Globus pallidus (tissue), 1 donor: ENCODE measurements around the gene IRGC.
"Not testable (repeated sequence)": the region's sequence is repeated elsewhere in the genome, so short reads cannot be mapped to it uniquely, and the experiment has no call there.

ENCODE experiments used
- DNase-seq: peaks from one replicate; pipeline ENCODE4 v3.0.0-alpha.2; 2015; ENCODE audit warnings: low spot score

The IRGC gene, protein sequence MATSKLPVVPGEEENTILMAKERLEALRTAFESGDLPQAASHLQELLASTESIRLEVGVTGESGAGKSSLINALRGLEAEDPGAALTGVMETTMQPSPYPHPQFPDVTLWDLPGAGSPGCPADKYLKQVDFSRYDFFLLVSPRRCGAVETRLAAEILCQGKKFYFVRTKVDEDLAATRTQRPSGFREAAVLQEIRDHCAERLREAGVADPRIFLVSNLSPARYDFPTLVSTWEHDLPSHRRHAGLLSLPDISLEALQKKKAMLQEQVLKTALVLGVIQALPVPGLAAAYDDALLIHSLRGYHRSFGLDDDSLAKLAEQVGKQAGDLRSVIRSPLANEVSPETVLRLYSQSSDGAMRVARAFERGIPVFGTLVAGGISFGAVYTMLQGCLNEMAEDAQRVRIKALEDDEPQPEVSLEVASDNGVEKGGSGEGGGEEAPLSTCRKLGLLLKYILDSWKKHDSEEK

DNA sequence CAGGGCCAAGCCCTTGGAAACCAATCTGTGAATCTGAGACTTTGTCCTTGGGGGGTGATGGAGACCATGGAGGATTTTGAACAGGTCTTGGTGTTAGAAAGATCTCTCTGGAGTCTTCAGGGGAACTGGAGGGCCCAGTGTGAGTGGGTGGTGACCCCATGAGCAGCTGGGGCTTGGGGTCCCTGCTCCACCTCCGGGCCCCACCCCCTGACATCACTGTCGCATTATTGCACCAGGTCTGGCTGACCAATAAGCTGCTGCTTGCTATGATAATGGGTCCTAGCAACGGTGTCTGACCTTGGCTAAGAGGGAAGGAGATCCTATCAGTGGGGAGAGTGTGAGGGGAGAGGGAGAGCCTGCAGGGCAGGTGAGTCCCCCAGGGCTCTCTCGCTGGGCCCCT lies at the start of gene IRGC:
Gene IRGC (plus strand): TSS at position 301 of the 400 bp plus-strand sequence. CDS start 2,483 bp downstream, outside the sequence.
- no peak for DNase-seq

DNA sequence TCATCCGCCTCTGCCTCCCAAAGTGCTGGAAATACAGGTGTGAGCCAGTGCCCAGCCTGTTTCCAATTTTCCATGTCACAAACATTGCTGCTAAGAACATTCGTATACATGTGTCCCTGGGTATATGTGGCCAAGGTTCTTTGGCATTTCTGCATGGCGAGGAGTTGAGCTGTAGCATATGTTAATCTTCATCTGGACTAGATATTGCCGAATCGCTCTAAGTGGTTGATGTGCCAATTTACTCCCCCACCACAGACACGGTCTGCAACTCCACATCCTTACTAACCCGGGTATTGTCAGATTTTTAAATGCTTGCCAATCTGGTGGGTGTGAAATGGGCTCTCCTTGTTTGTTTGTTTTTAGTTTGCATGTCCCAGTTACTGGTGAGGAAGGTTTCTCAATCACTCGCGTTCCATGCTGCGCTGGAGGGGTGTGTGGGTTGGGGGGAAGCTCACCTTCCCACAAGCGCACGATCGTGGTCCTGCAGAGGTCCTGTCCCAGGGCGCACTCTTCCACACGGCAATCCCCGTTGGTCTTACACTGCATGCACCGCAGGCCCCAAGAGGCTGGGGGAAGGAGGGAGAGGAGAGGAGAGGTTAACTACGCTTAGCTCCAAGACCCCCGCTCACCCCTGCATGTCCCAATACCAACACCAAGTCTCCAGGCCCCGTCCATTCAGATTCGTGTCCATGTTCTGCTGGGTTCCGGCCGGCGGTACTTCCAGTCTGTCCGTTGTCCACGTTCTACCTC lies 48.6 kb upstream of the IRGC start:
- no peak for DNase-seq

DNA sequence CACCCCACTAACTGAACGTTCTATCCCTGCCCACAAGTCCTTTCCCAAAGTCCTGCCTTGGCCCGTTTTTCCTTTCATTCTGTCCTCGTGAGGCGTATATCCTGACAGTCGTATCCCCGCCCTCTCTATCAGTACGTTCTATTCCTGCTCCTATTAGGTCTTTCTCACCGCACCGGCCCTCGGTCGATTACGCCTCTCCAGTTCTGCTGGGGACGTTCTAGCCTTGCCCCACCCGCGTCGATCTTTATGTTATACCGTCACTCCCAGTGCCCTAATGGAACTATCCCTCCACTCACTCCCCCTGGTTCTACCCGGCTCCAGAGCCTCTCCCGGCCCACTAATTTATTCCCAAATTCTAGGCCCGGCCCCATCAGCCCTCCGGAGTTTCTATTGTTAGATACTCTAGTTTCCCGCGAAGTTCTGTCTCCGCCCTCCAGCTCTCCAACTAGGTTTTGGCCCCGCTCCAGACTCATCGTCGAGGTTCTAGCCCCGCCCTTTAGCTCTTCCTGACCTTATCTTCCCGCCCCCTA lies 47.9 kb upstream of the IRGC start:
- no peak for DNase-seq

DNA sequence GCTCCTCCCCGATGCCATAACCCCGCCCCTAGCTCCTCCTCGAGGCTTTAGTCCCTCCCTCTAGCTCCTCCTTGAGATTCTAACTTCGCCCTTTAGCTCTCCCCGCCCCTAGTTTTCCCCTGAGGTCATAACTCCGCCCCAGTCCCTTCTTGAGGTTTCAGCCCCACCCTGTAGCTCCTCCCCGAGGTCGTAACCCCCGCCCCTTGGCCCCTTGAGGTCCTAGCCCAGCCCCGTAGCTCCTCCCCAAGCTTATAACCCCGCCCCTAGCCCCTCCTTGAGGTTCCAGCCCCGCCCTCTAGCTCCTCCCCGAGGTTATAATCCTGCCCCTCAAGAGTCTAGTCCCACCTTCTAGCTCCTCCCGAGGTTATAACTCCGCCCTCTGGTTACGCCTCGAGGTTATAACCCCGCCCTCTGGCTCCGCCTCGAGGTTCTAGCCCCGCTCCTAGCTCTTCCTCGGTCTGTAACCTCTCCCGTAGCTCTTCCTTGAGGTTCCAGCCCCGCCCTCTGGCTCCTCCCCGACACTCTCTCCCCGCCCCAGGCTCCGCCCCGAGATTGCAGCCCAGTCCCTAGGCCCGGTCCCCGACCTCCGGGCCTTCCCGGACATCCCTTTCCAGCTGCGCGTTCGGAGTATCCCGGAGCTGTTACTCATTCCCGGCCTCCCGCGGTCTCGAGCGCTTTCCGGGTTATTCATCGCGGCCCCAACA lies 47.3 kb upstream of the IRGC start:
- peak; percentile 99 for DNase-seq

DNA sequence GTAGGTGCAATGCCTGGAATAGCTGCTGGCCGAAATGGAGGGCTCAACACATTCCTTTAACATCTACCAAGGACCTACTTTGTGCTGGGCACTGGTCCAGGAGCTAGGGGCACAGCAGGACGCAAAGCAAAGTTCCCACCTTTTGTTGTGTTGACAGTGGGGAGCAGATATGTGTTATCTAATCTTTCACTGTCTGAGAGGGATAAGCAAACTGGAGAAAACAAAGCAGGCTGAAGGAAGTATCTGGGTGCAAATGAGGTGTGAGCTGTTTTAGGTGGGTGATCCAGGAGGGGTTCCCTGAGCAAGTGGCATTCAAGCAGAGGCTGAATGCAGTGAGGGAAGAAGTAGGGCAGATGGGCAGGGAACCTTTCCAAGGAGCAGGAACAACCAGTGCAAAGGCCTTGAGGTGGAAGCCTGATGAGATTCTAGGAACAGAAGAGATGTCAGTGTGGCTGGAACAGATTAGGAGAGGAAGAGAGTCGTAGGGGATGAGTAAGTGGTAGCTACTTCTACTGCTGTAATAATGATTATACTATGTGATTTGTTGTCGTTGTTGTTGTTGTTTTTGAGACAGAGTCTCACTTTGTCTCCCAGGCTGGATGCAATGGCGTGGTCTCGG lies 43.7 kb upstream of the IRGC start:
- no peak for DNase-seq

DNA sequence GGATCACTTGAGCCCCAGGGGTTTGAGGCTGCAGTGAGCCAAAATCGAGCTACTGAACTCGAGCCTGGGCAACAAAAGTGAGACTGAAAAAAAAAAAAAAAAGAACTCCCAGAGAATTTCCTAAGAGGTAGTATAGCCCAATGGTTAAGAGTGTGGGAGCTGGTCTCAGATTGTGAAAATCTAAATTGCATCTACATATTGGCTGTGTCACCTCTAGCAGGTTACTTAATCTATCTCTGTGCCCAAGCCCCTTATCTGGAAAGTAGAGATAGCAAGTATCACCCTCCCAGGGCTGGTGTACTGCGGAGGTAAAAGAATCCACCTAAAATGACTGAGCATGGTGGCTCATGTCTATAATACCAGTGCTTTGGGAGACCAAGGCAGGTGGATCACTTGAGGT lies 42.2 kb upstream of the IRGC start:
- DNase-seq, result no peak

DNA sequence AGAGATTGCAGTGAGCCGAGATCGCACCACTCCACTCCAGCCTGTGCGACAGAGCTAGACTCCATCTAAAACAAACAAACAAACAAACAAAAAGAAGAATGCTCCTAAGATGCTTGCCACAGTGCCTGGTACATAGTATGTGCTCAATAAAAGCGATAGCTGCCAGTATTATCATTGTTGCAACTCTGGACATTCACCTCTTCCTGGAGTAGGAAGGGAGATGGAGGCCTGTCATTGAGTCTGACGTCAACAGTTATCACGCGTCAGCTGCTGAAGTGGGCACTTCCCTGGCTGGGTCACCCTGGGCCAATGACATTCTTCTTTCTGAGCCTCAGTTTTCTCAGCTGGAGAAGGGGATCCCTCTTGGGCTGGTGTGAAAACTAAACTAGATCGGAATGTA lies 41.7 kb upstream of the IRGC start:
- DNase-seq, result no peak

DNA sequence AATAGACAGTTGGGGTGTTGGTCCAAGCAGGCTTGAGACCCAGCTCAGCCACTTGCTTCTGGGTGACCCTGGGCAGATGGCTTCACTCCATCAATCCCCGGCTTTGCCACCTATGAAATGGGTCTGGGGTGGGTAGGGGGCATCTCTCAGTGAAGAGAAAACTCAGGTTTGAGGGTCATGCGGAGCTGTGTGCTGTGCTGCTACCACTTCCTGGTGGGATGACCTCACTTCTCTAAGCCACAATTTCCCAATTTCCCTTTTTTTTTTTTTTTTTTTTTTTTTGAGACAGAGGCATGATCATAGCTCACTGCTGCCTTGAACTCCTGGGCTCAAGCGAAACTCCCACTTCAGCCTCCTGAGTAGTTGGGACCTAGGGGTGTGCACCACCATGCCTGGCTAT lies 41.3 kb upstream of the IRGC start:
- DNase-seq, result no peak

DNA sequence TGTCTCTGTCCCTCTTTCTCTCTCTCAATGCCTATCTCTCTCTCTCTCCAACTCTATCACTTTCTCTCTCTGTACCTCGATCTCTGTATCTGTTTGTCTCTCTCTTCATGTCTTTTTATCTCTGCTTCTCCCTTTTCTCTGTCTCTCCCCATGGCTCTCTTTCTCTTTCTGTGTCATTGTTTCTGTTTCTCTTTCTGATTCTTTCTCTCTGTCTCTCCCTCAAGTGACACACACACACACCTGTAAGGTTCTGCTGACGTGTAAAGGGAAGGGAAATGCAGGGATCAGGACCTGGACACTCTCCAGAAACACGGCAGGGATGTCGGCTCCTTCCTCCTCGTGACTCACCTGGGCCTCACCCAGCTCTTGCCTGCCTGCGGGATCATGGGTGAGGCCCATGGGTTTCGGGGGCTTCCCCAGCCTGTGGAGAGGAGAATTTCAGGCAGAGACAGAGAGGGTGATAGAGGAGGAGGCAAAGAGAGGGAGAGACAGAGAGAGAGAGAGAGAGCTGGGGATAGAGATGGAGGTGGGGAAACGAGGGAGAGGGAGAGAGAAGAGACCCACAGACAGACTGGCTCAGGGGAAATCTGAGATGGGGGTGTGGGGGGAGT lies 40.5 kb upstream of the IRGC start:
- DNase-seq, result no peak

DNA sequence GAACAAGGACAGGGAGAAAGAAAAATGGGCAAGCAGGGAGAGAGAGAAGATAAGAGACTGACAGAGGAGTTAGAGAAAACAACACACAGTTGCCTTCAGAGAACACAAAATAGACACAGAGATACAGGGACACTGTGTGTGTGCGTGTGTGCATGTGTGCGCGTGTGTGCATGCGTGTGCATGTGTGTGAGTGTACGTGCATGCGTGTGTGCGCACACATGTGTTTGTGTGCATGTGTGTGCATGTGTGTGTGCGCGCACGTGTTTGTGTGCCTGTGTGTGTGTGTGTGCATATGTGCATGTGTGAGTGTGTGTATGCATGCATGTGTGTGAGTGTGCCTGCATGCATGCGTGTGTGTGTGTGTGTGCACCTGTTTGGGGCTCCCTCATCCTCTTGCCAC lies 40.0 kb upstream of the IRGC start:
- DNase-seq, result no peak

DNA sequence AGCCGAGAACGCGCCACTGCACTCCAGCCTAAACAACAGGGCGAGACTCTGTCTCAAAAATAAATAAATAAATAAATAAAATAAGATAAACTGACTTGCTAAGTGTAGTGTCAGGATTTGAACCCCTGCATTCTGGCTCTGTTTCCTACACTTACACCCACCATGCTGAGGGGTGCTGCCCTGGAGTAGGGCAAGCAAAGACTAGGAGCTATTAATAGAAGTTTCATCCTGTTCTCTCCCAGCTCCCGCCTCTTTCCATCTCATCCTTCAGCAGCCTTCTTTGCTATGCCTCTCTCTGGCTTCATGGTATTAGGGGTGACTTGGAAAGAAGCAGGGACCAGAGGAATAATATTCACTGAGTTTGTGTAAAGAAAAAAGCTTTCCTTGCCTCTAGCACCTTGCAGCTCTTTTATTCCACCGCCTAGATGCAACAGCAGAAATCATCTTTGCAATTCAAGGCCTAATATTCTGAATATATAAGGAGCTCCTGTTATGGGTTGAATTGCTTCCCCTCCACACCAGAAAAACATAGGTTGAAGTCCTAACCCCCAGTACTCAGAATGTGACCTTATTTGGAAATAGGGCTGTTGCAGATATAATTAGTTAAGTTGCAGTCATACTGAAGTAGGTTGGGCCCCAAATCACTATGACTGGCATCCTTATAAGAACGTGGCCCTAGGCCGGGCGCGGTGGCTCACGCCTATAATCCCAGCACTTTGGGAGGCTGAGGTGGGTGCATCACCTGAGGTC lies 37.2 kb upstream of the IRGC start:
- no peak for DNase-seq

DNA sequence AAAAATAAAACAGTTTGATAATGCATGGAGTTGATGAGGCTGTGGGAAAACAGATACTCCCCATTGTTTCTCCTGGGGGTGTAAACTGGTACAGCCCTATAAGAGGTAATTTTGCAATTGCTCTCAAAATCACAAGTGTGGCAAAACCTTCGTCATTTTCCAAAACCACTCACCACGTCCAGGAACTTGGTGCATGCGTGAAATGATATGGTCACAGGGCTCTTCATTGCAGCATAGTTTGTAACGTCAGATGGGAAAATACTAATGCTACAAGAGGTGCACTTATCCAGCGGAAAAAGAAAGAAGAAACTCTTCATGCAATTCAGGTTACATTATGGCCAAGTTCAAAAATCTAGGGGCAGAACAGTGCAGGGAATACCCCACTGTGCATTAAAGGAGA lies 34.1 kb upstream of the IRGC start:
- DNase-seq, result no peak

DNA sequence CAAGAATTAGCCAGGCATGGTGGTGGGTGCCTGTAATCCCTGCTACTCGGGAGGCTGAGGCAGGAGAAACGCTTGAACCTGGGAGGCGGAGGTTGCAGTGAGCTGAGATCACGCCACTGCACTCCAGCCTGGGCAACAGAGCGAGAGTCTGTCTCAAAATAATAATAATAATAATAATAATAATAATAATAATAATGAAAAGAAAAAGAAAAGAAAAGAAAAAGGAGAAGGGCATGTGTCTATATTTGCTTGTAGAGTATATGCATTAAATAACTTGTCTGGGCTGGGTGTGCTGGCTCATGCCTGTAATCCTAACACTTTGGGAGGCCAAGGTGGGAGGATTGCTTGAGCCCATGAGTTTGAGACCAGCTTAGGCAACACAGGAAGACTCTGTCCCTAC lies 33.6 kb upstream of the IRGC start:
- not testable (repeated sequence) for DNase-seq

DNA sequence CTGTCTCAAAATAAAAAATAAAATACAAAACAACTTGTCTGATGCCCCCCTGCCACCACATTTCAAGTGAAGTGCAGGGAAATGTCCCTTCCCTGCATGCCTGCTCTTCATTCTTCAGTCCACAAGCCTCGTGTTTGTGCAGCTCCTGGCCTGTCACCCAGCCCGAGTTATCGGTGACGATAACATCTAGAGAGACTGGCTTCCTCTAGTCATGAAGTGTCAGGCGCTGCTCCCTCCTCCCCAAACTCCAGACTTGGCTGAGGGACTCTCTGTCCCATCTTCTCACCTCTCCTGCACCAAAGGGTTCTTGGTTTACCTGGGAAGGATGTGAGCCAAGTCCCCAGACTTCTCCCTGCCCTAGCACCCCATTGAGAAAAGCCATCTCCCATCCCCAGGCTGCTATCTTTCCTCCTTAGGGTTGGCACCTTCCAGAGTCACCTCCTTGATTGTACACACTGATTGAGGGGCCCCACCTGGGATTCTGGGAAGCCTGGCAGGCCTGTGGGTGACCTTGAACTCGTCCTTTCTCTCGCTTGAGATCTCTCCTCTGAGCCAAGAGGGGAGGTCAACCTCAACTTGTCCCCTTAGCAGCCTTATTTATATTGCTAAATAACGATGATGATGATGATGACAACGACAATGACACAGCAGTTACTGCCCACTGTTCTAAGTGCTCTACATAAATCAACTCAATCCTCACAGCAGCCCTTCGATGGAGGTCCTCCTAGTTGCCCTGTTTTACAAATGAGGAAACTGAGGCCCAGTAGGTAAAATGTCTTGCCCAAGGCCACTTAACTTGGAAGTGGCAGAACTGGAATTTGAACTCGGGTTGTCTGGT lies 32.8 kb upstream of the IRGC start:
- DNase-seq, result no peak

DNA sequence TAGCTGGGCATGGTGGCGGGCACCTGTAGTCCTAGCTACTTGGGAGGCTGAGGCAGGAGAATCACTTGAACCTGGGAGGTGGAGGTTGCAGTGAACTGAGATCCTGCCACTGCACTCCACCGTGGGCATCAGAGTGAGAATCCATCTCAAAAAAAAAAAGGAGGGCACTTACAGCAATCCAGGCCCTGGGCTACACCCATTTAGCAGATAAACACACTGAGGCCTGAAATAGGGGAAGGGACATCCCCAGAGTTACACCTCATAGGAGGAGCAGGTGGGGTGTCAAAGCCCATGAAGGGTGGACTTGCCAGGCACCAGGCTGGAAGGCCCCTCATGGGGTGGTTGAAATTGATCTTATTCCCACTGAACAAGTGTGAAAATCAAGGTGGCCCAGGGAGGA lies 32.0 kb upstream of the IRGC start:
- DNase-seq, result no peak

DNA sequence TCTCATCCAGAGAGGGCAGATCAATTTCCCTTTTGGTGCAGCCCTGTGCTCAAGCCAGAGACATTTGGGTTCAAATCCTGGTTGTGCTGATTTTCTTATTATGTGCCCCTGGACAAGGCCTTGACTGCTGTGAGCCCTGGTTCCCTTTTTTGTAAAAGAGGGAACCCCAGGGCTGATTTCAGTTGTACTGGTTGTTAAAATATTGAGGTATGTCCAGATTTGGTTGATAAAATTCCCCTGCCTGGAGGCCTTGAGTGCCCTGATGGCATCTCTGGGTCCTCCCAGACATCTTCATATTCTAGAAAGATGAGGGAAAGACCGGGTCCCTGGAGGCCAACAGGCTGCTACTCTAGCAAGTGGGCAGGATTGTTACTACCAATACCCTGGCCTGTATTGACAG lies 31.6 kb upstream of the IRGC start:
- no peak for DNase-seq

DNA sequence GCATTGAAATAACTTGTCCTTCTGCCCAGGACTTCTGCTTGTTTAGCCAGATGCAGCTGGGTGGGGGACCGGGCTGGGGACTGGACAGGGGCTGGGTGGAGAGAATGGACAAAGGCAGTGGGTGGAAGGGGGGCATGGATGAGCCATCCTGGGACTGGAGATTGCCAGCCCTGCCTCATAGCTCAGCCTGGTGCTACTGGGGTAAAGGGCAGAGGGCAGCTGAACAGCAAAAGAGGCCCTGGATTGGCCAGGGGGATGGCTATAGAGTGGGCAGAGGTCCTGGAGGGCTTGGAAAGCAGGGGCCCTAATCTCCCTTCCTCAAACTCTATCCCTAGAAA lies 28.2 kb upstream of the IRGC start:
- peak; percentile 63 for DNase-seq

DNA sequence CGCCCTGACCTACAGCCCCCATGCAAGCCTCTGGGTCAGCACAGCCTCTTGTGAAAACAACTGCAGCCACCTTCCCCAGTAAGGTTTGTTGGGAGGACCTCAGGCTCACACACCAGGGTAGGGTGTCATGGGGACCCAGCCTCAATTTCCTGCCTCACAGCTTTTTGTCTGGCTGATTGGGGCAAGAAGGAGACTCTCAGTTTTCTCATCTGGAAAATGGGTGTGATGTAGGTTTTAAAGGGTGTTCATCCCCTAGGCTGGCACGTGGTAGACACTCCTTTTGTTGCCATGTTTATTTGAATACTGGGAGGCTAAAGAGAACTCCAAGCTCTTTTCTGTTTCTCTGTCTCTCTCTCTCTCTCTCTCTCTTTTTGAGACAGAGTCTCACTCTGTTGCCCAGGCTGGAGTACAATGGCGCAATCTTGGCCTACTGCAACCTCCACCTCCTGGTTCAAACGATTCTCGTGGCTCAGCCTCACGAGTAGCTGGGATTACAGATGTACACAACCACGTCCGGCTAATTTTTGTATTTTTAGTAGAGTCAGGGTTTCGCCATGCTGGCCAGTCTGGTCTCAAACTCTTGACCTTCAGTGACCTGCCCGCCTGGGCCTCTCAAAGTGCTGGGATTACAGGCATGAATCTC lies 27.7 kb upstream of the IRGC start:
- no peak for DNase-seq

DNA sequence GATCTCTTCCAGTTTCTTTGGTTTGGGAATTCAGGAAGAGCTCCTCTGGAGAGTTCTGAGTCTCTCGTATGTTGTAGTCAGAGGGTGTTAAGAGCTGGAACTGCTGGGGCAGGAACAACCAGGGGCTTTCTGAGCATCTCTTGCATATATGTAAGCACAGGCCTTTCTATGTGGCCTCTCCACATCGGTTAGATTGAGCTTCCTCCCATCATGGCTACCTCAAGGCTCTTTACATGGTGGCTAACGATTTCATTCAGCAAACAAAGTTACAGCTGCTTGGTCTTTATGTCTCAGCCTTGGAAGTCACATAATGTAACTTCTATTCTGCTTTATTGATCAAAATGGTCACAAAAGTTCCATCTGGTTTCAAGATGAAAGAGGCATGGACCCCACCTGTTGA lies 25.4 kb upstream of the IRGC start:
- no peak for DNase-seq

DNA sequence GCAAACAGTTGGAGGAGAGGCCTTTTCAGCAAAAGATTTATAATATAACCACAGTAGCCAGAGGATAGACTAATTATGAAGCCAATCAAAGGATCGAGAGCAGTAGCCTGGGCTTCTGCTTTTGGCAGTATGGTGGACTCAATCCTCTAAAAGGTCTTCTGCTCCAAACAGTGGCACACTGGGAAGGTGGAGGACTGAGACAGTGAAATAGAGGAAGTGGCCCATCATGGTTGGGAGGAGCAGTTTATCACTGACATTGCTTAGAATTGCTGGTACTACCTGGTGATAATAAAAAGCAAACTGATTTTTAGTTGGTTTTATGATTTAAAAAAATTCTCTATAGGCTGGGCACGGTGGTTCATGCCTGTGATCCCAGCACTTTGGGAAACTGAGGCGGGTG lies 25.0 kb upstream of the IRGC start:
- DNase-seq, result no peak
